ENCODE results near the gene SCNM1.
"Not testable (repeated sequence)": the region's sequence is repeated elsewhere in the genome, so short reads cannot be mapped to it uniquely, and the experiment has no call there.

Gene SCNM1

GRCh38 chr1:151147132-151147503 lies 18.8 kb upstream of the SCNM1 start:
- peak; percentile 75 for DNase-seq

DNA sequence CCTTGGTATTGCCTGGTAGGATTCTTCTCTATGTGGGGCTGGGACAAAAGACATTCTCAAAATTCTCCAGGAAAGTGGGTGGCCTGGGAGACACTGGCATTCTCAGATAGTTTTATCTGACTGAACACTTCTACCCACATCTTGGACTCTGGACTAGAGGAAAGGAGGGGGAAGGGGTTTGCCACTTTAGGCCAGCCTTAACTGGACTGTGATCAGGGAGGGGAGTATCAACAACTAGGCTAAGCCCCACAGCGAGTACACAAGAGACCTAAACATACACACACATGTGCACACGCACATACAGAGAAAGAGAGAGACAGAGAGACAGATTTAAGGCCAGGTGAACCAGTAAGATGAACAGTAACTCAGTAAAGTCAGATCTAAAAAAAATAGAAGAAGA lies 18.3 kb upstream of the SCNM1 start:
- DNase-seq, result no peak

- DNase-seq, result no peak
Observed at GRCh38 chr1:151156515-151156819, 9.5 kb upstream of the SCNM1 start, which contains the start of gene TNFAIP8L2. TSS of gene TNFAIP8L2 (plus strand) at chr1:151156649. CDS start at chr1:151158698, 2,049 bp downstream.

- DNase-seq, result no peak
Observed at GRCh38 chr1:151157067-151157531, 8.8 kb upstream of the SCNM1 start.

DNA sequence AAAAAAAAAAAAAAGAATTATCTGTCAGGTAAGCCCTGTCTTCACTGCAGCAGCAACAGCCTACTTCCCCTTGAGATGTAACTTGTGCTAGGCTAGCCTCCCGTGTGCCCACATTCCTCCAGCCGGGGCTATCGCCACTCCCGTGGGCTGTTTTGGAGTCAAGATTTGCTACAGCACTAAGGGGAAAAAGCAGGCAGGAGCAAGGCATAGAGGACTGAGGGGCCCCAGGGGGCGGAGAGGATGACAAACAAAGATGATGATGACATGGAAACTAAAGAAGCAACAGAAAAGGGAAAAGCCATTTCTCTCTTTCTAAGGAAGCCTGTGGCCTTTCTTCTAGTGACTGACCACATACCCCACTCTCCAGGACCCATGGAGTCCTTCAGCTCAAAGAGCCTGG lies 7.6 kb upstream of the SCNM1 start:
- no peak for DNase-seq

- DNase-seq, result no peak
Observed at GRCh38 chr1:151158751-151159251, 7.1 kb upstream of the SCNM1 start.

DNA sequence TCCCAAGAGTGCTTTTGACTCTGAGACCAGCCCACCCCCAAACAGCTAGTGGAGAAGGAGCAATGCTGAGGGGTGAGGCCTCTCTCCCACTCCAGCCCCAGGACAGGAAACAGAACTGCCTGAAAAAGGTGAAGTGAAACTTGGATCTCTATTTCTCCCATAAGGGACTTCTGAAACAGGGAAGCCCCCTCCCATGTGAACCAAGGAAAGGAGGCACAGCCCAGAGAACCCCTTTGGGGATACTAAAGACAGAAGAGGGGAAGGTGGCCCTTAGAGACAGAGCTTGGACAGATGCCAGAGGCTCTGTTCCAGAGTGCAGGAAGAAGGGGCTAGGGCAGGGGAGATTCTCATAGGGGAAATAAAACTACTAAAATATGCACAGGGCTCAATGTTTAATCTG lies 6.6 kb upstream of the SCNM1 start:
- no peak for DNase-seq

DNA sequence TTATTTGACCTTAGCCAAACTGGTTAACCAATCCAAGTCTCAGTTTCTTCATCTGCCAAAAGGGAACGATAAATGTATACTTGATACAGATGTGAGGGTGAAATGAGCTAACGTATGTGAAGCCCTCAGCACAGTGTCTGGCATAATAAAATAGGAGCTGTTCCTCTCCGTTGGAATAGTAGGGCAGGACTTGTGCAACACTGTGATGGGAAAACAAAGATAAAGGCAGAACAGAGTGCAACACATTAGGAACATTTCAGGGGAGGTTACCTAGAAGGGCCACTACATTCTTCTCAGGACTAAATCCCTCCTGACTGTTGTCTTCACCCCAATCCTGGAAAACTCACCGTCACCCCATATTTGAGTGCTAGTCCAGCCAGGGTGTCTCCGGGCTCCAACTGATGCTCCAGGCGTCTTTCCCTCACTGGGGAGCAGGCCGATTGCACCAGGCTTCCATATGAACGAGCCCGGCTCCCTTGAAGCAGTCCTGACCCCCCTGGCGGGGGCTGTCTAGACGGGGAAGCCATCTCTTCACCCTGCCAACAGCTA lies 1.1 kb upstream of the SCNM1 start:
- no peak for DNase-seq

- DNase-seq, result no peak
Observed at GRCh38 chr1:151165281-151165737, 635 bp upstream of the SCNM1 start.

GRCh38 chr1:151166505-151166956 lies 587 bp downstream of the SCNM1 start:
- DNase-seq, result peak; percentile 29

- DNase-seq, result no peak
Observed at GRCh38 chr1:151167116-151167515, 1.2 kb downstream of the SCNM1 start.

DNA sequence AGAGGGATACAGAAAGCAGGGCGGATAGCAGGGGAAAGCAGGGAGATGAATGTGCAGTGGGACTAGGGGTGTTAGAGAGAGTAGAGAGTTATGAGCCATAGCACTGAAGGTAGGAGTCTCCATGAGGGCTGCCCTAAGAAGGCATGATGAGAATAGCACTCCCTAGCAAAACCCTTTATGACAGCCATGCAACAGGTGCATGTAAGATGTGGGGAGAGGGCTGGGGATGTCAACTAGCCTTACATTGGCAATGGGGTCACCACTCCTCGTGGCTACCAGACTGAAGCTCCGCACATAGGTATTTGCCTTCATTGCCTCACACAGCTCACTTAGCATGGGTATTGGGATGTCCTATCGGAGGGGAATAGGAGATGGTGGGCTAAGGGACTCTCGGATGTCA lies 5.2 kb downstream of the SCNM1 start:
- DNase-seq, result no peak

DNA sequence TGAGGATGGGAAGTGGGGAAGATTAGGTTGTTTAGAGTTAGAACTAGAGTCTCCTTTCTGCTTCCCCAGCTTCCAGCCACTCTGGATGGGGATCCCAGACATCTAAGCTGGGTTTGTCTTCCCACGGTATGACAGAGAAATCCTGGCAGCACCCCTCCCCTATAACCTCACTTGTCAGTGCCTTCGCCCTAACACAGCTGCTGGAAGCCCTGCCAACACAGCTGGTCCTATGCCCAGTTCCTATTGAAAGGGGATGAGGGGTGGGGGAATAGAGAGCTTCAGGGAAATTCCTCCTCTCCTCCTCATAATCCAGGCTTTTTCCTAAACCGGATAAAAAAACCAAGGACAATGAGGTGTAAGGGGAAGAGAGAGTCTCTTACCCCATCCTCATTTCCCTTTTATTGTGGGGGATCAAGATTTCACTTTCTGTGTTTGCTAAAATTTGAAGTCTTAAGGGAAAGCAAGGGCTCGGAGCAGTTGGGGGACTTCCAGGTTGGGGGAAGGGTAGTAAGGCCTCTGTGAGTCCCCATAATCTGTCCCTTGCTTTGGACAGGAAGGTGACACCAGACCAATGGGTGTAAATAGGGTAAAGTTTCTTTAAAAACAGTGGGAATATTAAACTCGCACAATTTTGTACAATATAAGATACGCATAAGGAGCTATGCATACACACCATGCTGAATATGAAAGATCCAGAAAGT lies 9.2 kb downstream of the SCNM1 start:
- no peak for DNase-seq

- DNase-seq, result no peak
Observed at GRCh38 chr1:151175863-151176262, 9.9 kb downstream of the SCNM1 start, which contains the start of gene TMOD4. TSS of gene TMOD4 (minus strand) at chr1:151175981. CDS start at chr1:151174875, 1,106 bp downstream.

DNA sequence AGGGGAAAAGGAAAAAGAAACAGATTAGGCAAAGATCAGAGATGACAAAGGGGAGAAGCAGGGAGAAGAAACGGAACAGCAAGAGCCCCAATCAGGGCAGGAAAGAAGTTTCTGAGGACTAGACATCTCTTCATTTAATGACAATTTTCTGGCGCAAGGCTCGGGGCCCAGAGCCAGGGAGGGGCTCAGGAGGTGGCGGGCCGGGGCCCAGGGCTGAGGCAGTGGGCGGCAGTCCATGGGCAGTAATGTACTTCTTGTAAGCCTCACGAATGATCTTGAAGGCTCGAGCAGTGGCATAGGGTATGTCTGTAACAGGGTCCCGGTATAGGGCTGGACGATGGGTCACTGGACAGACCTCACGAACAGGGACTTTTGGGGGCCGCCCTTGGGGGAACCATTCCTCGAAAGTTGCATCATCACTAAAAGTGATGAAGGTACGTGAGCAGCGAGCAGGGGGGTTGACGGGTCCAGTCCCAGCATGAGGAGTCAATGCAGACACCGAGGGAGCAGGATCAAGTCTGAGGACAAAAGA lies 10.6 kb downstream of the SCNM1 start:
- DNase-seq, result no peak

DNA sequence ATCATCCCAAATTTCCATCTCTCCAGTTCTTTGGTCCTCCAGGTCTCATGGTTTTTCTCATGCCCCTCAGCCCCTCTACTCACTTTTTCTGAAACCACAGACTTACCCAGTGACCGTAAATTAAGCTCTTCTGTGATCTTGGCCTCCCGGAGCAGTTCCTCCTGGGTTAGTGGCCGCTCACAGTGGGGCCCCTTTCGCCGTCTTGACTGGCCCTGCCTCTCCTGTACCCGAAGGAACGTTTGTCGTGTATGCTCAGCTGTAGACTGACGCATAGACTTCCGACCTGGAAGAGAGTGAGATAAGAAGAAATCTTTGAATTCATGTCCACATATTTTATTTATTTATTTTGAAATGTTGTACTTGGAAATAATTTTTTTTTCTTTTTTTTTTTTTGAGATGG lies 18.3 kb downstream of the SCNM1 start:
- DNase-seq, result no peak

- DNase-seq, result no peak
Observed at GRCh38 chr1:151187205-151187604, 21.3 kb downstream of the SCNM1 start.

DNA sequence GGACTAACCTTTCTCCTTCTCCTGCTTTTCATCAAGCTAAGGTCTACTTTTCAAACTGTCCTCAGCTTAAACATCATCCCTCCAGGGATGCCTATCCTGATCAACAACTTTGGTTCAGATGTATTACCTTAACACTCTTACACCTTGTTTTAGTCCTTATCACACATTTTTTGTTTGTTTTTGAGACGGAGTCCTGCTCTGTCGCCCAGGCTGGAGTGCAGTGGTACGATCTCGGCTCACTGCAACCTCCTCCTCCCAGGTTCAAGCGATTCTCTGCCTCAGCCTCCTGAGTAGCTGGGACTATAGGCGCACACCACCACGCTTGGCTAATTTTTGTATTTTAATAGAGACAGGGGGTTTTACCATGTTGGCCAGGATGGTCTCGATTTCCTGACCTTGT lies 22.7 kb downstream of the SCNM1 start:
- not testable (repeated sequence) for DNase-seq

GRCh38 chr1:151189637-151190445 lies 23.9 kb downstream of the SCNM1 start, which contains the start of gene VPS72:
TSS of gene VPS72 (minus strand) at chr1:151190197. CDS start at chr1:151190121, 76 bp downstream.
- peak; percentile 90 for DNase-seq

DNA sequence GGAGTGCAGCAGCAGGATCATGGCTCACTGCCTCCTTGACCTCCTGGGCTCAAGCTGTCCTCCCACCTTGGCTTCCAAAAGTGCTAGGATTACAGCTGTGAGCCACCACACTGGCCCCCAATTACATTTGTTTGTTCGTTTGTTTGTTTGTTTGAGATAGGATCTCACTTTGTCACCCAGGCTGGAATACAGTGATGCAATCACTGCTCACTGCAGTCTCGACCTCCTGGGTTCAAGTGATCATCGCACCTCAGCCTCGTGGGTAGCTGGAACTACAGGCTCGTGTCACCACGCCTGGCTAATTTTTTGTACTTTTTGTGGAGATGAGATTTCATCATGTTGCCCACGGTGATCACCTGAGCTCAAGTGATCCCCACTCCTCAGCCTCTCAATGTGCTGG lies 26.1 kb downstream of the SCNM1 start:
- DNase-seq, result no peak

GRCh38 chr1:151193304-151193703 lies 27.4 kb downstream of the SCNM1 start:
- DNase-seq, result no peak

- DNase-seq, result no peak
Observed at GRCh38 chr1:151193856-151194255, 27.9 kb downstream of the SCNM1 start.

GRCh38 chr1:151194894-151195594 lies 29.1 kb downstream of the SCNM1 start:
- DNase-seq, result peak; percentile 82

All from kidney glomerular epithelial cell (primary cell).